ENCODE data around the gene GBP3.

GRCh38 chr1:88973520-88974137 is 49.0 kb downstream of the GBP3 start:
- TF ChIP-seq, protein P1, sequence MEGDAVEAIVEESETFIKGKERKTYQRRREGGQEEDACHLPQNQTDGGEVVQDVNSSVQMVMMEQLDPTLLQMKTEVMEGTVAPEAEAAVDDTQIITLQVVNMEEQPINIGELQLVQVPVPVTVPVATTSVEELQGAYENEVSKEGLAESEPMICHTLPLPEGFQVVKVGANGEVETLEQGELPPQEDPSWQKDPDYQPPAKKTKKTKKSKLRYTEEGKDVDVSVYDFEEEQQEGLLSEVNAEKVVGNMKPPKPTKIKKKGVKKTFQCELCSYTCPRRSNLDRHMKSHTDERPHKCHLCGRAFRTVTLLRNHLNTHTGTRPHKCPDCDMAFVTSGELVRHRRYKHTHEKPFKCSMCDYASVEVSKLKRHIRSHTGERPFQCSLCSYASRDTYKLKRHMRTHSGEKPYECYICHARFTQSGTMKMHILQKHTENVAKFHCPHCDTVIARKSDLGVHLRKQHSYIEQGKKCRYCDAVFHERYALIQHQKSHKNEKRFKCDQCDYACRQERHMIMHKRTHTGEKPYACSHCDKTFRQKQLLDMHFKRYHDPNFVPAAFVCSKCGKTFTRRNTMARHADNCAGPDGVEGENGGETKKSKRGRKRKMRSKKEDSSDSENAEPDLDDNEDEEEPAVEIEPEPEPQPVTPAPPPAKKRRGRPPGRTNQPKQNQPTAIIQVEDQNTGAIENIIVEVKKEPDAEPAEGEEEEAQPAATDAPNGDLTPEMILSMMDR (IDR thresholded peaks at IDR 0.05): peak; percentile 85
- TF ChIP-seq EZH2 (IDR thresholded peaks at IDR 0.05; ENCODE audit: borderline replicate concordance, insufficient read depth, low read depth, low read length, poor library complexity, severe bottlenecking): no peak

Measured in B cell (primary cell).